HG02981 (cell line): ENCODE results near the gene C1QTNF5.

Experiments
- ATAC-seq: cut with Tn5 transposase; IDR thresholded peaks from one replicate; pipeline ENCODE4 v1.9.1; 2021; ENCODE audit warnings: mild to moderate bottlenecking, moderate library complexity; ENCODE audit not compliant: unreplicated experiment

C1QTNF5 gene

GRCh38 chr11:119373059-119373920, 32.6 kb upstream of the C1QTNF5 start:
- no peak for ATAC-seq

DNA sequence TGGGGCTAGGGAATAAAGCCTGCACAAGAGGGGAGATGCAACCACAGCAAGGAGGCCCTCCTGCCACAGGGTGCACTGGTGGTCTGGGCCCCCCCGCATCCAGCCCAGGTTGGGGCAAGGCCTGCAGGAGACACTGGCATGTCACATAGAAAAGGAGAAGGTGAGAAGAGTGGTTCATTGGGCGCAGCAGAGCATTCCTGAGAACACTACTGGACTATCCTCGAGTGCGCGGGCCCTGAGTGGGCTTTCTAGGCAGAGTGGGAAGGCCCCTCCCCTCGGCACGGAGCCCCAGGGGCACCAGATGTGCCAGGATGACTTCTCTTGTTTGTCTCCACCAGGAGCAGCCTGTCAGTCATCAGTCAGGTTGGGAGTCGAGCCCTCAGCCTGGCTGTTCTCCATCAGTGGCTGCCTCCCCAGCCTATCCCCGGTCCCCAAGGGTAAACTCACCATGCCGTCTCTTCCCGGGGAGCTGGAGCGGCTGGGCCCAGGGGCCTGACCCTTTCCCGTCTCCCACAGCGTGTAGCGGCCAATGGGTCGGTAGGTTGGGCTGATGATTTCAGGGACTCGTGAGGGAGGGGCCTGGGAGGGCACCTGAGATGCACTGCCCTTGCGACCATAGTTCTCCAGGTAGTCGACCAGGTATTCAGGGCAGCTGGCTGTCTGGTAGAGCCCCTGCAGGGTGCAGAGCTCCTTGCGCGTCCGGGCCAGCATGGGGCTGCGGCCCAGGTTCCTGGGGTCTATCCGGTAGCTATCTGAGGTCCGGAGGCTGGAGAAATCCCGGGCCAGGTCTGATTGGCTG, 31.8 kb upstream of the C1QTNF5 start:
- ATAC-seq: no peak

- ATAC-seq: no peak
Observed at GRCh38 chr11:119371778-119372182, 31.1 kb upstream of the C1QTNF5 start.

- ATAC-seq: no peak
Observed at GRCh38 chr11:119371067-119371601, 30.5 kb upstream of the C1QTNF5 start.

DNA sequence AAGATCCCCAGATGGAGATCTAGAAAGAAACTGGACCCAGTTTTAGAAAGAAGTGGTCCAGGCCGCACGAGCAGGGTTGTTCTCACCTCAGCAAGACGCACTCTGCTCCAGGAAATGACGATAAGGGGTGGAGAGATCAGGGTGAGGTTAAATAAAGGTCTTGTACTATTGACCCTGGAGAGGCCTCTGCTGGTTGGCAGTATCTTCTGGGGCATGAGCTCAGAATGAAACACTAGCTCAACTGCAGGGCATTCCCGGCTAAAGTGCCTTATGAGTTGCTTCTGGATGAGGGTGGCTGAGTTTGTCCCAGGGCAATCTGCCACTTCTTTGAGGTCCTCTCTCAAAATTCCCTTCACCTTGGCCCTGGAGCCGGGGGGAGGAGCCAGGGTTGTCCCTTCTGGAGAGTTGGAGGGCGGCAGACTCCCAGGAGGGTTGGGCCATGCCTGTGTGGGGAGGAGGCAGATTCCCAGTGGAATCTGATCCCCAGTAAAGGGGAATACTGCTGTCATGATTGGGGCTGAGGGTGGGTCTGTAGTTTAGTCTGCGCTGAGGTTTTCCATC, 29.9 kb upstream of the C1QTNF5 start:
- ATAC-seq: no peak

- no peak for ATAC-seq
Observed at GRCh38 chr11:119369132-119369925, 28.6 kb upstream of the C1QTNF5 start.

DNA sequence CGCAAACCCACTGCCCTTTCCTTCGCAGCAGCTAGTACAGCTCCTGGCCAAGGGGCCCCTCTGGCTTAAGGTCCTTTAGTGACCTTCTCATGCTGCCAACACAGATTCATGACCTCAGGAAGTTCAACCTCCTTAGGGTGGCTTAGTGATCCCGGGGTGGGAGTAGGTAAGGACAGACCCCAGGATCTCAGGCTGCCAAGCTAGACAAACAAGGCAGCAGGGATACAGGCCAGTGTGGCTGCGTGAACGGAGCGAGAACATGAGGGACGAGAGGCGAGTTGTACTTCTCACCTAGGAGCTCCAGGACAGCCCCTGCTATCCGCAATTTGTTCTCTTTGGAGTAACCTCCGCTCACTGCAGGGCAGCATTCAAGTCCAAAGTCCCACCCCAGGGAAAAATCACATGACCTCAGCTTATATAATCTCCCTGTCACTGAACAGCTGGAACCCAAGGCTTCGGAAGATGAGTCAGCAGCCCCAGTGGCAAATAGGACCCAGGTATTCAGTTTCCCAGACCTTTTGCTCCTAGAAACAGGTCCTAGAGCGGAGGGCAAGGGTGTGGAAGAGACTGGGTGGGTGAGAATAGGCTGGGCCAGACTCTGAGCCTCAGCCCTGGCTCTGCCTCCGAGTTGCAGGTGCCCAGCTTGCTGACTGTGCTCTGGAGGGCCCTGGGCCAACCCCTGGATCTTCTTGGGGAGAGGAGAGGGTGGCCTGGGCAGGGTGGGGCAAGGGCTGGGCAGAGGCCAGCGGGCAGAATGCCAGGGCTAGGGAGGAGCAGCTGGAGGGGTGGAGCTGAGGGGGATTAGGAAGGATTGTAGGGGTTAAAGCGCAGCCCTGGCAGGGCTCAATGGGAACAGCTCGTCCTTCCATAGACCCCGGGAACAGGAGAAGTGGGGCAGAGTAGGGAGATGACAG, 27.7 kb upstream of the C1QTNF5 start:
- ATAC-seq: no peak

DNA sequence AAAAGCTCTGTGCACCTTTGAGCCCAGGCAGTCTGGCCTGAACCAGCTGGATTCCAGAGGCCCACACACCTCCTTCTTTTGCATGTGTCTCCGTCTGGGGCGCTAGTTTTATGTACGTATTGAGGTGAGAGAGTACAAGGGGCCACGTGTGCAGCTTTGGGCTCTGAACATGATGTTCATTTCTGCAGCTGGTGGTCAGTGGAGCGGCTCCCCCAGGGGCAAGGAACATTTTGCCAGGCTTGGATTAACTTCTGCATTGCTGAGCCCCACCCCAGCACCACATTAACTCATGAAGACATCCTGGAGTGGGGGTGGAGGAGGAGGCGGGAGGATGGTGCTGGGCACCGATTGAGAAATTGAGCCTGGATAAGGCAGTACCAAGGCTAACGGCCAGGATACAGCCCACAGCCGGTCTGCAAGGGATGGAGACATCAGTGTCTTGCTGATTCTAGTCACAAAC, 27.0 kb upstream of the C1QTNF5 start:
- no peak for ATAC-seq

DNA sequence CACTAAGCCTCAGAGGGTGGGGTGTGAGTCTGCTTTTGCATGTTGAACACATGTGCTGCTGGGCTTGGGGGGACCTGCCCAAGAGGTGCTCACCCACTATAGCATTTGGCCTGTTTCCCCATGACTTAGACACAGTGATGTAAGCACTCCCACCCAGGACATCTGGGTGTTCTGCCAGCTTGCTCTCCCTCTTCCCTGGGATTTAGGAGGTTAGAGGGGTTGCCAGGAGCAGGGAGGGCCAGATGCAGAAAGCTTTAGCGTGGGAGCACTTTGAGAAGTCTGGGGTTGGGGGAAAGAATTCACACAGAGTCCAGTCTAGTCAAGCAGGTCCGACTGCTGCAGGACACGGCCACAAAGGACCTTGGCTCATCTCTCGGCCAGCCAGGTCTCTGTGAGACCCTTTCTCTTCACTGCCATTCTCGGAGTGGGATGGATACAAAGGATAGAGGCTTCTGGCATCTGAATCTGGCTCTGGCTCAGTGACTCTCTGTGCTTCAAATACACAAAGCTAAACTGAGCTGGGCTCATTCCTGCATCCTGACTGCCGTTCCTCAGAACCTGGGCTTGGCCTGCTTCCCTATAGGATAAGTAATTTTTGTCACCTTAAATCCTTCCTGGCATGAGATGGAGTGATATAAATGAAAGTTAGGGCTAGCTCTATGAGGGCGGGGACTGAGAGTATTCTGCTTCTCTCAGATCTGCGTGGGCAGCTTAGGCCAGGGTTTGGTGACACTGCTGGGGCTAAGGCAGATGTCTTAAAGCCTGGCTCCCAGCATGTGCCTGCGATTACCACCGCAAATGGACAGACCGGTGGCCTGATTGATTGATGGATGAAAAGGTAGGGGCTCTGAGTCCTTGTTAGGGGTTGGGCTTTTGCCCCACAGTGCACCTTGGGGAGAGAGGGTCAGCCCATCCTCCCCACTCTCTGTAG, 26.3 kb upstream of the C1QTNF5 start:
- no peak for ATAC-seq

DNA sequence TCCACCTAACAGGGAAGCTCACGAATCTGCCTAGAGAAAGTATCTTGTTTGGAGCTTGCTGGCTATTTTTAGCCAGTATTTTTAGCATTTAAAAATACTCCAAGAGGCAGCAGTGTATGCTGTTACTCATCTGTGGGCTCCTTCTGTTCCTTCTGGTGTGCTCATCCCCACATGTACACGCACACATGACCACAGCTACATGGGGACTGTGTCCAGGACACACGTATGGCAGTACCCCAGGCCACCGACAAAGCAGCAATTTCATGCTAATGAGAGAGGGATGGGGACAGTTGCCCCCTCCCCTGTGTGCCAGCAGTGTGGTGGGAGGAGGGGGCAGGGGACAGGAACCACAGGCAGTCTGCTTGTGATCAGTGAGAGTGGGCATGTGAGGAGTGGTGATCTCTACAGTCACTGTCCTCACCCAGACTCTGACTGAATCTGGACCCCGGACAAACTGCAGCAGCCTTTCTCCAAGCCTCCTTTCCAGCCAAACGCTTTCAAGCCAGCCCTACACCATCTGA, 24.4 kb upstream of the C1QTNF5 start:
- ATAC-seq: no peak

GRCh38 chr11:119363851-119364590, 23.3 kb upstream of the C1QTNF5 start:
- ATAC-seq: no peak

GRCh38 chr11:119363081-119363850, 22.6 kb upstream of the C1QTNF5 start:
- no peak for ATAC-seq

- no peak for ATAC-seq
Observed at GRCh38 chr11:119362741-119363080, 22.0 kb upstream of the C1QTNF5 start.

DNA sequence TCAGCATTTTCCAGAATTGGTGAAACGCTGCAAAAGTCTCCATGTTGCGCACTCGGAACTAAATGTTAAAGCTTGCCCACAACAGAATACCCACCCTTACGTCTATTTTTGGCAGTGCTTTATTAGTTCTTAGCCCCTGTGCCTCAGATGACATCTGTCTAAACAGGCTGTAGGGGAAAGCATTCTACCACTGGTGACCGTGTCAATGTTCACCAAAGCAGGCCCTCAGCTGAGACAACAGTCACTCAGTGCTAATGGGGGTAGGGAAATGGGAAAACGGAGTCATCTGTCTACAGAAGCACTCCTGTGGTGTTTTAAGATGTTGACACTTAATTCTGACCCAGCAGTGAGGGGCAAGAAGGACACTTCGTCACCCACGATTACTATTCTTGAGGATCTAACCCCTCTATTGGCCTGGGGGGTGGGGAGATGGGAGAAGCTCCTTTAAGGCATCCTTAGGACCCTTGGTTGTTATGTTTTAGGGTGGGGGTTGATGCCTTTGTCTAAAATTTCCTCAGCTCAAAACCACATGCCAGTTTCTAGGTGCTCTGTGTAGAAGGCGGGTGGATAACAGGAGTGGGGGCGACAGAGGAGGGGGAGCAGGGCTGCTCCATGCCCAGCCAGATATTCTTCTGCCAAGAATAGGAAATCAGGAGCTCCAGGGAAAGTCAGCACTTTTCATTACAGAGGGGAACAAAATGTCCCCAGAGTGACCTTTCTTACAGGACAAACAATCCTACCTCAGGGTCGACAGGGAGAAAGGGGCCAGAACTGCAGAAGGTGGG, 21.4 kb upstream of the C1QTNF5 start:
- ATAC-seq: no peak

DNA sequence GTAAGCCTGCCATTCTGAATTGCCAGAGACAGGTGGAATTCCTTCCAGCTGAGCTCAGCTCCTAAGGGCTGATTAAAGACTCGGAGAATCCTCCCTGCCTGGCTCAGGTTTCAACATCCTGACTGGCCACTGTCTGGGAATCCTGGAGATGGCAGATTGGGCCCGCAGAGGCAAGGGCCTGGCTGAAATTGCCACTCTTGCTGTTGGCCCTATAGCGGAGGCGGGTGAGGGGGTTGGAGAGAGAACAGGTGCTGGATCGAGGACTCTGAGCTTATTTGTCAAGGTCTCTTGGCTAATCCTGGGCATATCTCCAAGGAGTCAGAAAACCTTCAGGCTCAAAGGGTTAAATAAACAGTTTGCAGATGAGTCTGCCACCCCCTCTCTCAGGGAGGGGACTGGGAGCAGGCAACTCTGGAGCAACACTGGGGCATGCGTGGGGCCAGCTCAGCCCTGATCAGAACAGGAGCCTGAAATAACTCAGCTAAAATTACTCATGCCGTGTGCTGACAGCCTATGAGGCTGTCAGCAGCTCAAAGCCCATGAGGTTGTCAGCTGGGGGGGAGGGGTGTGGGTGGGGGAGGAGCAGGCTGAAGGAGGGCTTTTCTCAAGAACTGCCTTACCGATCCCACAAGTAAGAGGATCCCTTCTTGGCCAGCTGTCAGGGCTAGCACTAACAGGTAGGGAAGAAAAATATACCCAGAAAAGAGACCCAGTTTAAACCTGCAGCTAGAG, 20.5 kb upstream of the C1QTNF5 start:
- no peak for ATAC-seq
